K562 (cell line): ENCODE measurements around the gene MXRA7. TPM values are rescaled to one million over a fixed set of nuclear protein-coding genes. Genes with fewer than 3 reads are reported as not detected.

Experiments used
- CHD2 ChIP-seq: IDR thresholded peaks from 2 replicates; pipeline ENCODE4 v1.6.1; 2011; ENCODE audit warnings: low read depth, low read length
- CXXC5 ChIP-seq: fragments of 250-450 bp; sonication (Bioruptor Pico); IDR thresholded peaks from 2 replicates; pipeline ENCODE4 v1.8.0; 2022; ENCODE audit warnings: inconsistent platforms, mild to moderate bottlenecking, moderate library complexity
- E2F5 ChIP-seq: sonication (generic); formaldehyde crosslinking; IDR thresholded peaks from 2 replicates; pipeline ENCODE4 v1.8.0; 2022; ENCODE audit warnings: mild to moderate bottlenecking, missing genetic modification reagents
- ETS2 ChIP-seq: IDR thresholded peaks from 2 replicates; pipeline ENCODE4 v1.6.1; 2016; ENCODE audit warnings: borderline replicate concordance, missing genetic modification characterization, mild to moderate bottlenecking, moderate library complexity, missing compliant biosample characterization; ENCODE audit not compliant: poor library complexity, severe bottlenecking
- ETV1 ChIP-seq: fragments of 450-650 bp; conservative IDR thresholded peaks from 2 replicates; pipeline ENCODE4 v1.6.1; 2016; ENCODE audit warnings: missing genetic modification characterization, control low read depth, low read depth, missing compliant biosample characterization
- HES1 ChIP-seq: fragments of 450-650 bp; IDR thresholded peaks from 2 replicates; pipeline ENCODE4 v1.6.1; 2016; ENCODE audit warnings: low read depth, mild to moderate bottlenecking, moderate library complexity
- IFI16 ChIP-seq: fragments of 250-450 bp; sonication (Bioruptor Pico); IDR thresholded peaks from 2 replicates; pipeline ENCODE4 v2.1.2; 2022; ENCODE audit warnings: mild to moderate bottlenecking, inconsistent platforms
- L3MBTL2 ChIP-seq: fragments of 450-650 bp; IDR thresholded peaks from 2 replicates; pipeline ENCODE4 v1.6.1; 2016; ENCODE audit warnings: mild to moderate bottlenecking, moderate library complexity
- MAFK ChIP-seq: IDR thresholded peaks from 2 replicates; pipeline ENCODE4 v1.6.1; 2011; ENCODE audit warnings: low read length, improper control_type of control experiment
- MLX ChIP-seq, 2 experiments: fragments of 450-650 bp in 1 of 2; sonication (generic) in 1 of 2; formaldehyde crosslinking; conservative IDR thresholded peaks; 2 replicates each; pipeline versions ENCODE4 v1.4.0 to v1.8.1; 2020 to 2022; ENCODE audit warnings: mild to moderate bottlenecking in 1 of 2, missing genetic modification reagents in 1 of 2
- MTA2 ChIP-seq: fragments of 450-650 bp; IDR thresholded peaks from 2 replicates; pipeline ENCODE4 v1.6.1; 2016; ENCODE audit warnings: low read depth
- NR4A1 ChIP-seq, 2 experiments: fragments of 250-450 bp in 1 of 2; fragments of 450-650 bp in 1 of 2; sonication (Bioruptor Pico) in 1 of 2; IDR thresholded peaks; 2 replicates each; pipeline versions ENCODE4 v1.4.0 to v1.6.1; 2016 to 2020; ENCODE audit warnings: mild to moderate bottlenecking in 2 of 2, missing compliant biosample characterization in 1 of 2, missing genetic modification characterization in 1 of 2, moderate library complexity in 1 of 2
- RBFOX2 ChIP-seq: fragments of 200-400 bp; formaldehyde crosslinking; IDR thresholded peaks from 2 replicates; pipeline ENCODE4 v1.6.1; 2017; ENCODE audit warnings: low read depth, mild to moderate bottlenecking, low read length, moderate library complexity
- TEAD2 ChIP-seq: fragments of 450-650 bp; IDR thresholded peaks from 2 replicates; pipeline ENCODE4 v1.6.1; 2016; ENCODE audit warnings: missing genetic modification characterization, control low read depth, missing compliant biosample characterization
- ZNF444 ChIP-seq: fragments of 250-450 bp; sonication (Bioruptor Pico); IDR thresholded peaks from 2 replicates; pipeline ENCODE4 v1.4.0; 2020; ENCODE audit warnings: mild to moderate bottlenecking, moderate library complexity
- ZNF561 ChIP-seq: fragments of 450-650 bp; formaldehyde crosslinking; conservative IDR thresholded peaks from 2 replicates; pipeline ENCODE4 v1.4.0; 2020; ENCODE audit warnings: mild to moderate bottlenecking, moderate library complexity
- ZNF696 ChIP-seq: fragments of 250-450 bp; sonication (Bioruptor Pico); conservative IDR thresholded peaks from 2 replicates; pipeline ENCODE4 v1.4.0; 2020; ENCODE audit warnings: mild to moderate bottlenecking, moderate library complexity
- ZNF79 ChIP-seq: fragments of 250-450 bp; sonication (Bioruptor Pico); IDR thresholded peaks from 2 replicates; pipeline ENCODE4 v1.4.0; 2020; ENCODE audit warnings: low read depth, mild to moderate bottlenecking, moderate library complexity
- polyA plus RNA-seq, 8 experiments: library from polyadenylated mRNA; depleted of rRNA in 4 of 8; stranded (reverse) in 5 of 8; unstranded in 3 of 8; fragments of >200 nt; fragmentation: Nextera tagmentation in 2 of 8; fragmentation: Illumina TruSeq in 1 of 8; extraction: Ambion mirVana in 2 of 8; extraction: Trizol in 1 of 8; gene quantifications; 2 replicates each; pipeline versions ENCODE4 v1.2.1 to v1.2.3, GENCODE V29; 2011 to 2014; ENCODE audit warnings: inconsistent platforms in 1 of 8, missing spikeins in 1 of 8
- total RNA-seq, 7 experiments: library from RNA; depleted of rRNA in 6 of 7; stranded (reverse); fragments of >200 nt in 6 of 7; fragmentation: Illumina TruSeq in 2 of 7; extraction: Trizol in 2 of 7; gene quantifications; 2 replicates each; pipeline versions ENCODE4 v1.2.1 to v1.2.3, GENCODE V29; 2011 to 2021; ENCODE audit warnings: low replicate concordance in 1 of 7
- TF ChIP-seq, protein P1 (sequence below): sonication (generic); formaldehyde crosslinking; IDR thresholded peaks from 2 replicates; pipeline ENCODE4 v1.8.1; 2023; ENCODE audit warnings: missing genetic modification reagents, mild to moderate bottlenecking, borderline replicate concordance

Gene MXRA7
- total and polyA plus RNA-seq, 9 of the 15 experiments (the other 6 are each of a cell fraction or from before 2014, with no cell fraction given): 2.6 to 38.4 (median 14.3) TPM

GRCh38 chr17:76697702-76698465 is 12.9 kb downstream of the MXRA7 start (continued):
- TF ChIP-seq ETV1 (tag): no peak
- peak; percentile 48; the same call in 1 of the 2 replicates for TF ChIP-seq L3MBTL2
- TF ChIP-seq, protein P1, sequence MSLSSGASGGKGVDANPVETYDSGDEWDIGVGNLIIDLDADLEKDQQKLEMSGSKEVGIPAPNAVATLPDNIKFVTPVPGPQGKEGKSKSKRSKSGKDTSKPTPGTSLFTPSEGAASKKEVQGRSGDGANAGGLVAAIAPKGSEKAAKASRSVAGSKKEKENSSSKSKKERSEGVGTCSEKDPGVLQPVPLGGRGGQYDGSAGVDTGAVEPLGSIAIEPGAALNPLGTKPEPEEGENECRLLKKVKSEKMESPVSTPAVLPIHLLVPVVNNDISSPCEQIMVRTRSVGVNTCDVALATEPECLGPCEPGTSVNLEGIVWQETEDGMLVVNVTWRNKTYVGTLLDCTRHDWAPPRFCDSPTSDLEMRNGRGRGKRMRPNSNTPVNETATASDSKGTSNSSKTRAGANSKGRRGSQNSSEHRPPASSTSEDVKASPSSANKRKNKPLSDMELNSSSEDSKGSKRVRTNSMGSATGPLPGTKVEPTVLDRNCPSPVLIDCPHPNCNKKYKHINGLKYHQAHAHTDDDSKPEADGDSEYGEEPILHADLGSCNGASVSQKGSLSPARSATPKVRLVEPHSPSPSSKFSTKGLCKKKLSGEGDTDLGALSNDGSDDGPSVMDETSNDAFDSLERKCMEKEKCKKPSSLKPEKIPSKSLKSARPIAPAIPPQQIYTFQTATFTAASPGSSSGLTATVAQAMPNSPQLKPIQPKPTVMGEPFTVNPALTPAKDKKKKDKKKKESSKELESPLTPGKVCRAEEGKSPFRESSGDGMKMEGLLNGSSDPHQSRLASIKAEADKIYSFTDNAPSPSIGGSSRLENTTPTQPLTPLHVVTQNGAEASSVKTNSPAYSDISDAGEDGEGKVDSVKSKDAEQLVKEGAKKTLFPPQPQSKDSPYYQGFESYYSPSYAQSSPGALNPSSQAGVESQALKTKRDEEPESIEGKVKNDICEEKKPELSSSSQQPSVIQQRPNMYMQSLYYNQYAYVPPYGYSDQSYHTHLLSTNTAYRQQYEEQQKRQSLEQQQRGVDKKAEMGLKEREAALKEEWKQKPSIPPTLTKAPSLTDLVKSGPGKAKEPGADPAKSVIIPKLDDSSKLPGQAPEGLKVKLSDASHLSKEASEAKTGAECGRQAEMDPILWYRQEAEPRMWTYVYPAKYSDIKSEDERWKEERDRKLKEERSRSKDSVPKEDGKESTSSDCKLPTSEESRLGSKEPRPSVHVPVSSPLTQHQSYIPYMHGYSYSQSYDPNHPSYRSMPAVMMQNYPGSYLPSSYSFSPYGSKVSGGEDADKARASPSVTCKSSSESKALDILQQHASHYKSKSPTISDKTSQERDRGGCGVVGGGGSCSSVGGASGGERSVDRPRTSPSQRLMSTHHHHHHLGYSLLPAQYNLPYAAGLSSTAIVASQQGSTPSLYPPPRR (CRISPR knock-in tag): no peak
- no peak for TF ChIP-seq TEAD2 (tag)
- TF ChIP-seq ZNF444 (CRISPR knock-in tag): peak; percentile 93
- no peak for TF ChIP-seq MAFK
- TF ChIP-seq MLX (CRISPR knock-in tag; conservative IDR thresholded peaks at IDR 0.05): no peak
- TF ChIP-seq CXXC5 (CRISPR knock-in tag): peak; percentile 56; the same call in 1 of the 2 replicates
- no peak for TF ChIP-seq ETS2 (tag)
- no peak for TF ChIP-seq ZNF561 (CRISPR knock-in tag)
- no peak for TF ChIP-seq NR4A1 (CRISPR knock-in tag; IDR thresholded peaks at IDR 0.05)
- TF ChIP-seq NR4A1 (tag; IDR thresholded peaks at IDR 0.05): no peak
- TF ChIP-seq MTA2: peak; percentile 57
- peak; percentile 59; the same call in 1 of the 2 replicates for TF ChIP-seq HES1
- TF ChIP-seq RBFOX2: peak; percentile 81
- TF ChIP-seq CHD2: peak; percentile 52
- TF ChIP-seq ZNF696: no peak
- TF ChIP-seq IFI16 (CRISPR knock-in tag): no peak
- TF ChIP-seq E2F5 (CRISPR knock-in tag): no peak
- no peak for TF ChIP-seq ZNF79 (CRISPR knock-in tag)
